HG02571 (cell line): ENCODE results near the gene TRPM2.

Source experiments
- ATAC-seq: cut with Tn5 transposase; IDR thresholded peaks from one replicate; pipeline ENCODE4 v1.9.1; 2021; ENCODE audit warnings: mild to moderate bottlenecking, moderate library complexity; ENCODE audit not compliant: unreplicated experiment

Gene TRPM2

DNA sequence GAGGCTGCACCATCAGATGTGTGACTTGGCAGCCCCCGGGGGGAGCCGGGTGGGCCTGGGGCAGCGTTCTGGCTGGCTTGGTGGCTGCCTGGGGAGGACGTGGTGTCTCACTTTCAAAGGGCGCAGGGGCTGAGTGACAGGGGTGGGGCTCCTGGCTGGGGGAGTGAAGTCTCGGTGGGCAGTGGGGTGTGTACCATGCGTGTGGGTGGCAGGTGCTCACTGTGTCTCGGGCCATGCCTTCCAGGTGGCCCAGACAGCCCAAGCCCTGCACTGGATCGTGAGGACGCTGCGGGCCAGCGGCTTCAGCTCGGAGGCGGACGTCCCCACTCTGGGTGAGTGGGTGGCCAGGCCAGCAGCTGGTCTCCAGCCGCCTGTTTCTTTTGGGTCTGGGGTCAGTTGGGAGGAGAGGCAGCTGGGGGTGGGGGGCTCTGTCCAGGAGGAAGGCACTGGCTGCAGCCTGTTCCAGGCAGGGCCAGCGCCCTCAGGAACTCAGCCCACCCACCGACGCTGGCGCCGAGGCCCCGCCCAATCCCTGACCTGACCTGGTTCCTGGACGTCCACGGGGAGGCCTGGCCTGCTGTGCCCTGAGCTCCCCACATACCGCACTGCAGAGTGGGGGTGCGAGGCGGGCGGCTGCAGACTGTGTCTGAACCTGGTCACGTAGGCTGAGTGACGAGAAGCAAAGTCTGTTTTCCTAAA lies 71.3 kb downstream of the TRPM2 start:
- ATAC-seq, result no peak

DNA sequence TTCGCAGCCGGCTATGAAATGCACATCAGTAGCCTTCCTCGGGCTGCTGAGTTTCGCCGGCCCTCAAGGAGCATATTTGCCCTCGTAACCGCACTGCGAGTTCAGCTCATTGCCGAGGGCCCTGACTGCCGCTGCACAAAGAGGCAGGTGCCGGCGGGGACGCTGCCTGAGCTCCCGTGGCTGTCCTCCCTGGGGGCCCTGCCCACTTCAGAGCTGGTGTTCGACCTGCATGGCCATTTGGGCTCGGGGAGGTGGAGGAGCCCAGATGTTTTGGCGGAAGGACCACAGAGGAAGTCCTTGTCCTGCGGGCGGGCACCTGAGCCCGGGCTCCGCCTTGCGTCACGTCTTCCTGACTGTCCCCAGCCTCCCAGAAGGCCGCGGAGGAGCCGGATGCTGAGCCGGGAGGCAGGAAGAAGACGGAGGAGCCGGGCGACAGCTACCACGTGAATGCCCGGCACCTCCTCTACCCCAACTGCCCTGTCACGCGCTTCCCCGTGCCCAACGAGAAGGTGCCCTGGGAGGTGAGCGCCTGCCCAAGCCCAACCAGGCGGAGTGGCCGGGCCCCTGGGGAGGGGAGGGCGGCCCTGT lies 72.0 kb downstream of the TRPM2 start:
- ATAC-seq, result no peak

DNA sequence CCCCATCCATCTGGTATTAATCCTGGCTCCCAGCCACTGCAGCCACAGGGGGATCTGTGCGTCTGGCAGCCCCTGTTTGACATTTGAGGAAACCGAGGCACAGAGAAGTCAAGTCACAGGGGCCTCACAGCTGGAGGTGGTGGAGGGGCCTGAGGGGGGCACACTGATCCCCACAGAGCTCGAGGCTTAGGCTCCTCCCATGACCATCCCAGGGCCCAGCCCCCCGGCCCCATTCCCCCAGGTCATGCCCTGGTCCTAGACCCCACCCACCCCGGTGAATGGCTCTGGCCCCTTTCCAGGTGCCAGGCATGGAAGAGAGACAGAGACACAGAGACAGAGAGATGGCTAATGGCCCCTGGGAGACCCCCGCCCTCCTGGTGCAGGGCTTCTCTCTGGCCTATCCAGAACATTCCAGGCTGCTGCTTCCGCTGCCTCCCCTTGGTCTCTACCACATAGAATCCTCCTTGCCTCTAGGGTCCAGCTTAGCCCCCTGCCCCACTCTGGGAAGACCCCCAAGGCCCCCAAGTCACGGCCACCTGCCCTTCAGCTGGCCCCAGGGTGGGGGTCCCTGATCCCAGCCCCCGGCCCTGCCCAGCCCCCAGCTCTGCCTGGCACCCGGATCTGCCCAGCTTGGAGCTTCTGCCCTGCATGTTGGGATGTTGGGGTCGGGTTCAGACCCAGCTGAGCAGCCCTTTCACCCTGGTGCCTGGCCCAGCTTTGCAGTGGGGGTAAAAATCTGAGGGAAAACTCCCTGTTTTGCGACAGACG lies 72.7 kb downstream of the TRPM2 start:
- no peak for ATAC-seq

DNA sequence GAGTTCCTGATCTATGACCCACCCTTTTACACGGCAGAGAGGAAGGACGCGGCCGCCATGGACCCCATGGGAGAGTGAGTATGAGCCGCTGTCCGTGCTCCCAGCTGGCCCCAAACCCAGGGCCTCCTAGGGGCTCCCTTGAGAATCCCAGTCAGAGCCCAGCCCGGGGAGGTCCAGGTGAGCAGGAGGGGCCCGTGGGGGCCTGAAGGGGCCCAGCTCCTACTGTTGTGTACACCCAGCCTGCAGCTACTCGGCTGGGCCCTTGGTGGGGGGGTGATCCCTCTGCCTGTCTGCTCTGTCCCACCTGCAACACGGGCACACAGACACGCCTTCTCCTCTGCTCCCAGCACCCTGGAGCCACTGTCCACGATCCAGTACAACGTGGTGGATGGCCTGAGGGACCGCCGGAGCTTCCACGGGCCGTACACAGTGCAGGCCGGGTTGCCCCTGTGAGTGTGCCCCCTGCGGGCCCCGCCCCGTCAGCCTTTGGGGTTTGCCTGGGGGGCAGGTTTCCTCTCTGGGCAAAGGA lies 73.3 kb downstream of the TRPM2 start:
- ATAC-seq, result no peak

DNA sequence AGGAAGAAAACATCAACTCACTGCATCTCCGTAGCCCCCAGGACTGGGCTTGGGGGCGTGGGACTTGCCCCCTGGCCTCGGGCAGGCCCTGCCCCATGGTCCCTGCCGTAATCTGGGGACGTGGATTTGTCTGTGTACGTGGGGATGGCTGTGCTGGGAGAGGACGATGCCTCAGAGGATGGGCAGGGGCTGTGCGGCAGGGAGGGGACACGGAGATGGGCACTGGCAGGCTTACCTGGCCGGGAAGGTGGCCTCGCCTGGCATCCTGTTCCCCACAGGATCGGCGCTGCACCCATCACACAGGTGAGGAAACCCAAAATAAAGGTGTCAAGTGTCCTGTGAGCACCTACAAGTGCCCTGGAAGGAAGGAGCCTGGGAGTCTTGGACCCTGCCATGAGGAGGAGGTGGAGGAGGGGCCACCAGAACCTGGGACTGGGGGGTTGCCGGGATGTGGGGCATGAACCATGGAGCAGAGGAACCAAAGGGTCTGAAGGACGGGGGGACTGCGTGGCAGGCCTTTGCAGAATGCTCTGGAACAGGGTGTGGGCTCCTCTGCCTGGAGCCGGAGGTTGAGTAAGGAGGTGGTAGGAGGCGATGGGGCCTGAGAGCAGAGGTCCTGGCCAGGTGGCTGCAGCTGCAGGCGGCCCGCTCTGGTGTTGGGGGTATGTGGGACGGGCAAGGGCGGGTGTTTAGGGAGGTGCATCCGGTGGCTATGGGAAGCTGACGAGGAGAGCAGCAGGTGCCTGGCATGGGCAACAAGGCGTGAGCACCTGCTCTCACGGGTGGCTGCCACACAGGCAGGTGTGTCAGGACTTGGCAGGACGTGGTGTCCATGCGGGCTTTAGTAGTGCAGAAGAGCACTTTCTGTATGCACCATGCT lies 74.1 kb downstream of the TRPM2 start:
- no peak for ATAC-seq

DNA sequence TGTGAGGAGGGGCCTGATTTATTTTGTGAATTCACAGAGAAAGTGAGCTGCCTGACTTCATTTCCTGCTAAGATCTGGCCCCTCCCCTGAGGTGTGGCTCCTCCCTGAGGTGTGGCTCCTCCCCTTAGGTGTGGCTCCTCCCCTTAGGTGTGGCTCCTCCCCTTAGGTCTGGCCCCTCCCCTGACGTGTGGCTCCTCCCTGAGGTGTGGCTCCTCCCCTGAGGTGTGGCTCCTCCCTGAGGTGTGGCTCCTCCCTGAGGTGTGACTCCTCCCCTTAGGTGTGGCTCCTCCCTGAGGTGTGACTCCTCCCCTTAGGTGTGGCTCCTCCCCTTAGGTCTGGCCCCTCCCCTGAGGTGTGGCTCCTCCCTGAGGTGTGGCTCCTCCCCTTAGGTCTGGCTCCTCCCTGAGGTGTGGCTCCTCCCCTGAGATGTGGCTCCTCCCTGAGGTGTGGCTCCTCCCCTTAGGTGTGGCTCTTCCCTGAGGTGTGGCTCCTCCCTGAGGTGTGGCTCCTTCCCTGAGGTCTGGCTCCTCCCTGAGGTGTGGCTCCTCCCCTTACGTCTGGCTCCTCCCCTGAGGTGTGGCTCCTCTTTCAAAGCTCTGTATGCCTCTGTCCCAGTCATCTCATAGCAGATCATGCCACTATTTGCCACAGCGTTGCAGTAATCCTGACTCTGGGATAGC lies 75.0 kb downstream of the TRPM2 start:
- ATAC-seq, result no peak

DNA sequence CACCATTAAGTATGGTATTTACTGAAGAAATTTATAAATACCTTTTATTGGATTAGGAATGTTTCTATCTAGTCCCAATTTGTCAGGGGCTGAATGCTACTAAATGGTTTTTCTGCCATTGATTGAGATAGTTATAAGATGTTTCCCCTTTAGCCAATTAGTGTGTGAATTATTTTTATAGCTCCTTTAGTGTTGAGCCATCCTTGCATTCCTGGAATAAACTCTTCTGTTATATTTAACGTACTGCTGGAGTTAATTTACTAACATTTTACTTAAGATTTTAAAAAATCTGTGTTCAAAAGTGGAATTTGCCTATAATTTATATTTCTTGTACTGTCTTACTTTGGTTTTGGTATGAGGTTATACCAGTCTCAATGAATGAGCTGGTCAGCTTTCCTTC lies 76.5 kb downstream of the TRPM2 start:
- ATAC-seq, result no peak

DNA sequence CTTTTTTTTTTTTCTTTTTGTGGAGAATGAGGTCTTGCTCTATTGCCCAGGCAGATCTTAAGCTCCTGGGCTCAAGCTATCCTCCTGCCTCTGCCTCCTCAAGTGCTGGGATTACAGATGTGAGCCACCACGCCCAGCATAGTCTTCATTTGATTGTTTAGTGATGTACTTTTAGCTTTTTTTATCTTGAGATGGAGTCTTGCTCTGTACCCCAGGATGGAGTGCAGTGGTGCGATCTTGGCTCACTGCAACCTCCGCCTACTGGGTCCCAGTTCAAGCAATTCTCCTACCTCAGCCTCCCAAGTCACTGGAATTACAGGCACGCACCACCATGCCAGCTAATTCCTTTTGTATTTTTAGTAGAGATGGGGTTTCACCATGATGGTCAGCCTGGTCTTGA lies 77.9 kb downstream of the TRPM2 start:
- no peak for ATAC-seq

DNA sequence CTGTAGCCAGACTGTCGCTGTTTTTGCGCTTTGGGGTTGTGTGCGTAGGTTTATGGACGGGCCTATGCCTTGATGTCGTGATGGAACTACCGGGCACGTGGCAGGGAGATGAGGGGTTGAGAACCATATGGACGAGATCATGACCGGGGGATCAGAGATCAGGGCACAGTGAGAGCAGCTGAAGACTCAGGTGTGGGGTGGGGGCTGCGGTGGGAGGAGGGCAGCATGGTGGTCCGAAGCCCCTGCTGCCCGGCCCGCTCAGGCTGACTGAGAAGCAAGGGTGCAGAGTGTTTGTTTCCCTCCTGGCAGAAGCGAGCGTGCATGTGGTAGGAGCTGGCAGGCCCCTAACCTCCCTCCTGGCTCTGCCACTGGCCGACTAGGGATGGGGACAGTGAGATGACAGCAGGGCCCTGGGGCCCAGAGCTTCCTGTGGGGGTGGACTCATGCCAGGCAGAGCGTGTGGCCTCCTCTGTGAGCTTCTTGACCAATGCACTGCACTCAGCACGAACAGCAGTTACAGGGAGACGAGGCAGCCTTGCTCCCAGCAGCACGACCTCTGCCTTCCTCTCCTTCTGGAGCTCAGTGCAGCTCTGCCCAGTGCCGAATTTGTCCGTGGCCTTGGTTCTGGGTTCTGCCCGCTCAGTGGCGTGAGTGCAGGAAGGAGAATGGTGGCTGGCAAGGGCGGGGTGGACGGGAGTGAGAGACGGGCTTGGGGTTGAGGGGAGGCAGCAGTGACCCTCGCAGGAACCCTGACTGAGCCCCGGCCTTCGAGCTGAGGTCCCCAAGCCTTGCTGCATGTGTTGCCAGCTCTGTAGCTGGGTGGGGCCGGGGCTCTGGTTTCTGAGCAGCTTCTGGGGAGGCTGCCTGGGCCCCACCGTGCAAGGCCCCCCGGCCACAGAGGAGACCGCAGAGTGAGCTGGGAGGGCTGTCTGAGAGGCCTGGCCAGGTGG lies 79.7 kb downstream of the TRPM2 start:
- ATAC-seq, result no peak

DNA sequence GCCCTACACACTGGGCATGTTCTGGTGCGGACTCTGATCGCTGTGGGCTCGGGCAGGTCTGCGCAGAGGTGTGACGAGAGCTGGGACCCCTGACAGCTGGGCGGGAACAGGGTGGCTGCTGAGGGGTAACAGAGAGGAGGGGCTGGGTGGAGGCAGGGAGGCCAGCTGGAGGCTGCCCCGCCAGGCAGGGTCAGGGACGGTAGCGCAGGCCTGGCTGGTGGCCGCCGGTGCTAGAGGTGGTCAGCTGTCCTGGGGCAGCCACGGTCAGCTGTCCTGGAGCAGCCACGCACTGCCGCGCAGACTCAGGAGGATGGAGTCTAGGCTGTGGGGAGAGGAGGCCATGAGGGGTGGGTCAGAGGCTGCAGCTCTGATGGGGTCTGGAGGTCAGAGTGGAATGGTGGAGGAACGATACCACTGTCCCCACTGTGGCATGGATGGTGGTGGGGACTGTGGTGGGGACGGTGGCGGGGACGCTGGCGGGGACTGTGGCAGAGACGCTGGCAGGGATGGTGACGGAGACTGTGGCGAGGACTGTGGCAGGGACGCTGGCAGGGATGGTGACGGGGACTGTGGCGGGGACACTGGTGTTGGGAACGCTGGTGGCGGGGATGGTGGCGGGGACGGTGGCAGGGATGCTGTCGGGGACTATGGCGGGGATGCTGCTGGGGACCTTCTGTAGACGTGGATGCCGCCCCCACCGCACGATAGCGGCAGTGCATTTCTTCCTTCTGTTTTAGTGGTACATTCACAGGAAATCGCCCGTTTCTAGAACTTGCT lies 80.6 kb downstream of the TRPM2 start:
- no peak for ATAC-seq

DNA sequence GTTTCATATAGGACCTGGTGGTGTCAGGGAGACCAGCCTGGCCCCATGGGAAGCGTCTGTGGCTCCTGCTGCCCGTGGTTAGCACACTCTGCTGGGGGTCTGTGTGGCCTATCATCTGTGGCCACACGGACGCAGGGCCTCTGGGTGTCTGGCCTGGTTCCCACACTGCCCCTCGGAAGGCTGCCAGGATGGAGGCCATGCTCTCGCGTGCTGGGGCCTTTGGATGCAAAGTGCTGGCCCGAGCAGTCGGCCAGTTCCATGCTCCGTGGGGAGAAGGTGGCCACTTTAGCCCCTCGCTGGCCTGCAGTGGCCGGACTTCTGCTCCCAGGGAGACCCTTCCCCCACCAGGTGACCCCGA lies 81.1 kb downstream of the TRPM2 start:
- no peak for ATAC-seq

DNA sequence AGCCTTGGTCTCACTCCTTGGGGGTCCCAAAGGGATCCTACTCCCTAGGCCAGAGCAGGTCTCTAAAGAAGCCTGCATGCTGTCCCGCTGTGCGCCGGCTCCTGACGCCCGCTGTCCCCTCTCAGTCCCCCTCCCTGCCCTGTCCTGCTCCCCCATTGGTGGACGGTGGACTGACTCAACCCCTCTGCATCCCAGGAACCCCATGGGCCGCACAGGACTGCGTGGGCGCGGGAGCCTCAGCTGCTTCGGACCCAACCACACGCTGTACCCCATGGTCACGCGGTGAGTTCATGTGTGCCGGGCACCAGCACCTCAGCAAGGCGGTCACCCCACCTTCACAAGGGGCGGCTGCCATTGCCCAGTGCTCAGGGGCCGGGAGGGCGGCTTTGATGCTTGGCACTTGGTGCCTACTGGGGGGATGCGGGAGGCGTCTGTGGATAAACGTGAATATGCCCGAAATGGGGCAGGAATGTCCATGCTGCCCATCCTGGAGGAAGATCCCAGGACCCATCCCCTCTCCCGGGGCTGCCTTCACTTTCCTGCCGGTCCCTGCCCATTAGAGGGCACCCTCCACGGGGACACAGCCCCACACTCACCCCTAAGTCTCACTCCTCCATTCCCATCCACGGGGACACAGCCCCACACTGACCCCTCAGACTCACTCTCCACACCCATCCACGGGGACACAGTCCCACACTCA lies 81.7 kb downstream of the TRPM2 start:
- ATAC-seq, result no peak

DNA sequence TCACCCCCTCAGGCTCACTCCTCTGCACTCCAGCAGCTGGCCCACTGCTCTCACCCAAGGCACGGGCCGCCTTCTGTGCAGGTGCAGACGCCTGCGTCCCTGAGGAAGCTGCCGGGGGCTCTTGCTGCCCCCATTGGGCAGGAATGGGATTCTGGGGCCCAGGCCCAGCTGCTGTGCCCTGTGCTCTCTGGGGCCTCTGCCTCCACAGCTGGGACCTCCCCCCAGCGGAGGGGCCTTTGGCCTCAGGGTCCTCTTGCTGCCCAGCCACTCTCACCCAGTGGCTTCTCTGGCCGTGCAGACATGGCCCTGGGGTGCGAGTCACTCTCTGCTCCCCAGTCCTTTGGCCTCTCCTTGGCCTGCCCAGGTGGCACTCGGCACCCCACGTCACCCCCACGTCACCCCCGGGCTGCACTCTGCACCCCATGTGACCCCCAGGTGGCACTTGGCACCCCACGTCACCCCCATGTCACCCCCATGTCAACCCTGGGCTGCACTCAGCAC lies 82.7 kb downstream of the TRPM2 start:
- ATAC-seq, result no peak

DNA sequence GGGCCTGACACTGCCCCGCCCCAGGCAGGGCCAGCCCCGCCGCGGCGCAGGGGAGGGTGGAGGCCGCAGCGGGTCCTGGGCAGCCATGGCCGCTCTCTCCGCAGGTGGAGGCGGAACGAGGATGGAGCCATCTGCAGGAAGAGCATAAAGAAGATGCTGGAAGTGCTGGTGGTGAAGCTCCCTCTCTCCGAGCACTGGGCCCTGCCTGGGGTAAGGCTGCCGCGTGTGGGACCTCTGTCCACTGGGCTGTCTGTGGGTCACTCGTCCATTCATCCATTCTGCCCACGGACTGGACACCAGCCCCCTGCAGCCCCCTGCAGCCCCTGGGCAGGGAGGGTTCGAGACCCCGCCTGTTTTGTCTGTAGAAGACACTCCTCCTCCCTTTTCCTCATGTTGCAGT lies 83.5 kb downstream of the TRPM2 start:
- ATAC-seq, result no peak

DNA sequence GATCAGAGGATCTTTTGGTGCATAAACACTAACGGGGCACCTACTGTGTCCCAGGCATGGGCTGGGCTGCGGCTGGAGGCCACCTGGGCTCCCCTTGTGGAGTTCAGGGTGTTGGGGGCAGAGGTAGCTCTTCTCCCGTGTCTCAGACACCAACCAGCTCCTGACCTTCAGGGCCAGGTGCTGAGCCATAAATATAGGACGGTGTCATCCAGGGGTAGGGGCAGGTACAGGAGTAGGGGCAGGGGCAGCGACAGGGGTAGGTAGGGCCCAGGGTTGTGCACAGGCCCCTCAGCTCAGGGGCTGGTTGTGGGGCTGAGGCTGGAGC lies 83.9 kb downstream of the TRPM2 start:
- no peak for ATAC-seq

DNA sequence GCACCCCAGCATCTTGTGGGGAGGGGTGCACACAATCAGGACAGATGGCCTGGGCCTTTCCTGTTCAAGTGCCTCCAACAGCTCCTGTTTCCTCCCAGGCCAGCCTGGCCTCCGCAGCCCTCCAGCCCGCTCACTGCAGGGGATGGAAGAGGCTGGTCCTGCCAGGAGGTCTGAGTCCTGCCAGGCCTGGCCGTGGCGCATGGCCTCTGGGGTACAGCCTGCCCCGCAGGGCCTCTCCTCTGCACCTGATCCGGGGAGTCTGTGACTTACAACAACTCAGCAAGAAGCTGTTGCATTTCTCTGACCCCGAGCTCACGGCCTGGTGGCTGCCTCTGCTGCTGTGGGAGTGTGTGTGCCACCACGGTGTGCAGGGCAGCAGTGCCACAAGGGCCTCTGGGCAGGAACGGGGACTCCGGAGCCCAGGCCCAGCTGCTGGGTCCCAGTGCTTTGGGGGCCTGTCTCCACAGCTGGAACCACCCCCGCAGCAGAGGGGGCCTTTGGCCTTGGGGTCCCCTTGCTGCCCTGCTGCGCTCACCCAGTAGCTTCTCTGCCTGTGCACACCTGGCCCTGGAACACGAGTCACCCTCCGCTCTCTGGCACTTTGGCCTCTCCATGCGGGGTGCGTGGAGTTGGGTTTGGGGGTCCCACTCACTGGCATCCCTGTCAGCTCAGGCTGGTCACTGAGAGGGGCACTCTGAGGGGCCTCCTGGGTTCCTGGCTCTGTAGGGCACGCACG lies 84.4 kb downstream of the TRPM2 start:
- no peak for ATAC-seq

DNA sequence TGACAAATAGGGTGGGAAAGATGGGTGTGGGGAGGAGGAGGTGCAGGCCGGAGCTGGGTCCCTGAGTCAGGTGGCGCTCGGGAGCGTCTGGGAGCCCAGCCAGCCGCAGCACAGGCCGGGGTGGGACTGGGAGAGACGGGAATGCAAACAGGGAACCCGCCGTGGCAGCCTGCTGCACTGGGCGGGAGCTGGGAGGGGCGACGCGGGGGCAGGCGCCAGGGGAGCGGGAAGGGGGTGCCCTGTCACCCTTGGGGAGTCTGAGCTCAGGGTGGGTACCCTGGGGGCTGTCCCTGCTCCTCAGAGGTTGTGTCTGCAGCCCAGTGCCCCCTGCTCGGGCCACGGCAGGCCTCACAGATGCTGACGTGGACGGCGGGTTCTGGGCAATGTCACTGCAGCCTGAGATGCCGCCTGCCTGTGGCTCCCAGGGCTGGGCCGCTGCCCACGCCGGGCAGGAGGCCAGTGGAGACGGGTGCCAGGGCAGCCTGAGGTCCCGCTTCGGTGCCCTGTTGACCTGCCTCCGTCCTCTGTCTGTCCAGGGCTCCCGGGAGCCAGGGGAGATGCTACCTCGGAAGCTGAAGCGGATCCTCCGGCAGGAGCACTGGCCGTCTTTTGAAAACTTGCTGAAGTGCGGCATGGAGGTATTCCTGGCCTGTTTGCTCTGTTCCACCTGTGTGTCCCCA lies 85.2 kb downstream of the TRPM2 start:
- no peak for ATAC-seq
